Amygdala (tissue), 56 donors: ENCODE data around the gene EFNA5.

ENCODE experiments used
- DNase-seq, 56 donors: peaks; one replicate each; lab custom pipeline; 2025; lab: John Stamatoyannopoulos, UW

The EFNA5 gene

DNA sequence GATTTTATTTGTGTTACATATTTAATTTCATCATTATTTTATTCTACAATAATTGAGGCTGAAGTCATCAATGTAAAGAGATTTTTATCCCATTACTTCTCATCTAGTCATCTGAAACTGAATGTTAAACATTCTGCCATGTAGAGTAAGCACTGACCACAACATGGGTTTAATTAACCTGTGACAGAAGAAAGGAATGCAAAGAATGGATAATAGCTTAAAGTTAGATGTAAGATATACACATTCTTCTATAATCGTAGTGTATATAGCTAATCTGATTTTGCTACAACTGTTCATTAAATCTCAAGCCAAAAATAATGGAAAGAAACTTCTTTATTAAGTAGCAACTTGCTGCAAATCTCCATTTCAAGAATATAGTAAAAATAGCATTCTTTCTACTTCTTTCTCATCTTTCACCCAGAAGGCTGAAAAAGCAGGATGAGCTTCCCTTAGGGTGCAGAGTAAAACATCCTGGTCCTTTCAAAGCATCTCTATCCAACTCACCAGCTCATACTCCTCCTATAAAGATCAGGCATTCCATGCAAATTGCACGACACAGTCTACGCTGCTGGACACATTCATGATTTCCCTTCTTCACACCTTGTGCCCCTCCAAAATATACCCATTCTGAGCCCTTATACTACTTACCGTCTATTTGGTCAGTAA is 115.2 kb downstream of the EFNA5 start:
- no peak for DNase-seq

DNA sequence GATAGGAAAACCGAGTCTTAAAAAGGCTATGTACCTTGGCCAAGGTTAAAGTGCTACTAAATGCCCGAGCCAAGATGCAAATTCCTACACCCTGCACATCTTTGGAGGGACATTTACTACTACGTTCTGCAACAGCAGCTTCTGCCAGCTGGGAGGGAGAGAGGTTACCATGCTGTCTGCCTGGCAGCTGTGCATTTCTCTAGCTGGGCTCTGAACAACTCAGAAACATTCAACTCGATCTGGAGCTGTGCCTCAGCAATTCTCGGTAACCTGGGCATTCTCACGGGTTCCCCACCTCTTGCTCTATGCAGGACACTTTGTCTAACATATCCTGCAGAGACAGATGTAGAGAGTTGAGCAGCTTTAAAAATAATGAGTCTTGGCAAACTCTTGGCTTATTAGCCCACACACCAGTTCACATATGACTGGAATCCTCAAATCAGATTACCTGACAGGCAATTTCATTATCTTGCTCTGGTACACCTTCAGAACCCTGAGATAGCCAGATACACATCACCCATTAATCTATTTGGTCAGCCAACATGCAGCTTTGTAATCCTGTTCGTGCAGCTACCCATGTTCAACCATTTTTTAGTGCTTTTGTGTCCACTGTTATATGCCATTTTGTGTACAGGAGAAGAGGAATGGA is 115.8 kb downstream of the EFNA5 start:
- no peak for DNase-seq

GRCh38 chr5:107553117-107553555 is 117.6 kb downstream of the EFNA5 start:
- no peak for DNase-seq

- DNase-seq = no peak
These were observed 119.6 kb downstream of the EFNA5 start for GRCh38 chr5:107551088-107551487.

DNA sequence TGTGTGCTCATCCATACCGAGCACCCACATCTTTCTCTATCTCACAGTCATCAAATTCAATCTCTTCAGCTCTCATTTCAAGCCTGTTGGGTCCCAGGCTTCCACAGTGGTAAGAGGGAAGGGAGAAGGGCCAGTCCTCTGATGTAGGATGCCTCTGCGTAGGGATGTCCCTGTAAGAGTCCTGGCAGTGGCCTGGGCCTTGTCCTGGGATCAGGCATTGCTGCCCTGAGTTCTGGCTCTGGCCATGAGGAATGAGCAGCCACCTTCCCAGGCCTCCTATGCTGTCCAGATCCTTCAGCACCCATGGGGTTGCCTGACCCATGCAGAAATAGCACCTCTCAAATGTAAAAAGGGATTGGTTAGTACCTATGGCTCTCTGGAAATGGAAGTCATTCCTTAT is 121.2 kb downstream of the EFNA5 start:
- no peak for DNase-seq

- no peak for DNase-seq
These were observed 122.3 kb downstream of the EFNA5 start for GRCh38 chr5:107548477-107548876.

DNA sequence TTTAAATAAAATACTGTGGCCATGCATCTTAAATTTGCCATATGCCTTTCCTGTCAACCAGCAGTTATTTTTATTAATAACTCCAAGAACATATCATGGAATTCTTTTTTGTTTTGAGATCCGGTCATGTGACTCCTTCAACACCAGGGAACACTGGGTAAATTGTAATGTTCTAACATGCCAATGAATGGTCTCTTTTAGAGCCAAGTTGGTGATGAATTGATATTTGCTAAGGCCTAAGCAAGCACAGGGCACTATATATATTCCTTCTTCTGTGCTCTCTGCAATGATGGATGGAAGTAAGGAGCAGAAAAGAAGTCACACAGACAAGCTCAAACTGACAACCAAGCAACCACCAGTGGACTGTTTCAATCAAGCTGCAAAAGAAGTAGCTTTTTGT is 124.0 kb downstream of the EFNA5 start:
- no peak for DNase-seq

DNA sequence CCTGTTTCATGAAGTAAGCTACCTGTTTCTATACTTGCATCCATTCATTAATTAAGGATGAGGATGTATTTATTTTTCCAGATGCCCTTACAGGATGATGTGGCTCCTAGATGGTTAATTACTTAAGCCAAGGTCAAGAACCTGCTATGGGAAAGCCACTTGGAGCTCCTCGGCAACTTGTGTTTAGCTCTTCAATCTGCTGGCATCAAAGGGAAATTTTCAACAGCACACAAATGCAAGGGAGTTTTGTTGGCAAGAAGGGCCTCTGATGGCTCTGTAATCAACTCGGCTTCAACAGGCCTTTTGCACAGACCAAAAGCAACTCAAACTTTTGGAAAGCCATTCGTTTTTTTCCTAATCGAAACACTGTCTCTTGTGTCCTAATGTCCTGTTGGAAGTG is 125.3 kb downstream of the EFNA5 start:
- DNase-seq = no peak

DNA sequence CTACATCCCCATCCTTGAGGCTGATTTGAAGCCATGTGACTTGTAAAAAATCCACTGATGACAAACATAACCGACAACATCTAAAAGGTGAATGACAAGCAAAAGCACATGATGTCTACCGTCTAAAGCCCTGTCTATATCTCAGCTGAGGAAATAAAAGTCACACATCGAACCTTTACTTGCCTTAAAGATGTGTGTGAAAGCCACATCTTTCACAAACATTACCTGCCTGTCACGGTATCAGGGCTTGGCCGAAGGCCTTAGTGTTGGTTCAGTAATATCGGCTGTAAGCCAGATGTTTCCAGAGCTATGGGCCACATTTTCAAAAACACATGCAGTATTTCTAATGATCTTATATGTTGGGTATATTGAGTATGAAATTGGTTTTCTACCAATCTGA is 125.8 kb downstream of the EFNA5 start:
- no peak for DNase-seq

- DNase-seq = no peak
These were observed 126.3 kb downstream of the EFNA5 start for GRCh38 chr5:107544476-107544875.

- no peak for DNase-seq
These were observed 126.9 kb downstream of the EFNA5 start for GRCh38 chr5:107543868-107544267.

DNA sequence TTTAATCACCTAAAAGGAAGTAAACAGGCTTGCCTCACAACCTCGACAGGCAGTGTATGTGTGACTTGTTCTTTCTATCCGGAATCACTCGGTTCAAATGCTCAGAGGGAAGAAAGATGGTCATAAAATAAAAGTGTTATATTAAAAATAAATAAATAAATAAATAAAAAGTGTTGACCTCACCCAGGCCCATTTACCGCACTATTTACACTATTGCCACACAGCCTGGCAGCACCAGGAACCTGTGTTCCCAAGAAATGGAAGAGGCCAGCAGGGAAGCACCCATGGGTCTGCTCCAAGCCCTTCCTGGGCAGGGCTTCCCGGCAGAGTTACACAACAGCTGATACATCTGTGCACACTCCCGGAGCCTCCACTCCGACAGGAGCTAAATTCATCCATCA is 127.9 kb downstream of the EFNA5 start:
- peak in 1 of 56 donors; percentile 3 for DNase-seq

DNA sequence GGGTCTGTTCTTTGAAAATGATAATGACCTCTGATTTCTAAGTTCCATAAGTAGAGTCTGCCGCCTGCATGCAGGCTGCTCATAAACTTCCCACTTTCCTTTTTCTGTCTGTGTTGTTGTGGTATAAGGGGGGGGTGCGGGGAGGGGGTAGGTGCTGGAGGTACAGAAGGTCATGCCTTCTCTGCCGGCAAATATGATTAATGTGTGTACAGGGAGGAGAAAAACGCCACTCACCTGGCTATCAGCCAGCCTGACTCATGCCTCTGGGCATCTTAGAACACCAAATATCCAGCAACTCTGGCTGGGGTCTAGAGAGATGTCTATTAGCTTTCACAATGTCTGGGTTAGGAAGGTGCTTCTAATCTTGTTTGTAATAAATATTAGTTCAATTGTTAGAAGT is 128.3 kb downstream of the EFNA5 start:
- peak in 4 of 56 donors; percentile 1 to 26 (median 14) for DNase-seq

- no peak for DNase-seq
These were observed 129.3 kb downstream of the EFNA5 start for GRCh38 chr5:107541400-107541799.

- no peak for DNase-seq
These were observed 130.9 kb downstream of the EFNA5 start for GRCh38 chr5:107539726-107540330.

GRCh38 chr5:107538805-107539445 is 131.8 kb downstream of the EFNA5 start:
- DNase-seq = no peak

DNA sequence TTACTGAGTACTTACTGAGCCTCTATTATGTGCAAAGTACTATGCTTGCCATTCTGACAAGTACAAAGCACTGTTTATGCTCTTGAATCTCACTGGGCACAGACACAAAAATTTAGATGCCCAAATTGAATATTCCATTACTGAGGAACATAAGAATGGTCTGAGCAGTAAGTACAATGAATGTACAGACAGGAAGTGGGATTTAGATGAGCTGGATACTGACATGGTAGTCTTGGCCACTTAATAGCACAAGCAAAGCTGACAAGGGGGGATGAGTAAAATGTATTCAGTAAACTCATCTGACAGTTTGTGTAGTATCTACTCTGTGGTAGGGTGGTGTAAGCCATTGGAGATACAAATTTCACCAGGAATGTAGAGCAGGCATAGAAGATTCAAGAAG is 132.4 kb downstream of the EFNA5 start:
- no peak for DNase-seq

GRCh38 chr5:107535849-107536248 is 134.9 kb downstream of the EFNA5 start:
- no peak for DNase-seq

DNA sequence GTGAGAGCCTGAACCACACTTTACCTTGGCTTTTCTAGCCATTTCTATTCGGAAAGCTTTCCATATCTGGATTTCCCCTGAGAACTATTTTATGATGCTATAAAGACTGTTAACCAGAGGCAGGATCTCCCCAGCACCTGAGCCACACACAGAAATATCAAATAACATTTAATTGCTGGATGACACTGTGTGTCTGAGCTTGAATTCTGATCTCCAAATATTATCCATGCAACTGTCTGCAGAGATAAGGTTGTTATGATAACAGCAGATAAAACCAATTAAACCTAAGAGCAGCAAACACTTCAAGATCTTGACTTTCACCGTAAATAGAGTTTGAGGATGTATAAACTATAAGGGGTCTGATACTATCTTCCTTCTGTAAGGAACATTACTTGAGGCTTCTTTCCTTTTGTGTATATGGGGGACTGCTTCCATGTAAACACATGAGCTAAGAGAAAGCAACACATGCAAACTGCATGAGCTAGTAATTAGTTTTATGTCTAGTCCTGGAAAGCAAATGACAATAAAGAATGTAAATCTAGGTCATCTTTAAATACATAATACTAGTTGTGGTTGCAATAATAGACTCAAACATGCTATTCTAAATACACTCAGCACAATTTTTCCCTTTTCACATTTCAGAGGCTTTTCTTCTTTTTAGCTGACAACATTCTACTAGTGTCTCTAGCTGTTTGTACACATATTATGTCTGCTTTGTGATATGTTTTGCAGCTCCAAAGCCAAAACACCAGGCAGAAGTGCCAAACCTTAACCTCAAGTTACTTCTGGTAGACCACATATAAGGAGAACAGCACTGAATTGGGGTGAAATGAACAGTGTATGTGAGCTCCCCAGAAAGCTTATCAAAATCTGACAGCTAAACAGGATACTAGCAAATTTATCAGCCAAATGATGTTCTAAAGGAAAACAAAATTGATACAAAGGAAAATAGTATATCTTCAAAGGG is 136.5 kb downstream of the EFNA5 start:
- no peak for DNase-seq

- DNase-seq = no peak
These were observed 137.8 kb downstream of the EFNA5 start for GRCh38 chr5:107532916-107533315.
